NCI-H524 (cell line): ENCODE measurements around the gene DOCK3.
A peak's percentile ranks its signal among the peaks of the same experiment; 100 is the strongest.
"Not testable (repeated sequence)": the region's sequence is repeated elsewhere in the genome, so short reads cannot be mapped to it uniquely, and the experiment has no call there.

Experiments
- DNase-seq, 2 experiments: peaks; one replicate each; lab custom pipeline; 2025; lab: John Stamatoyannopoulos, UW

Gene DOCK3

DNA sequence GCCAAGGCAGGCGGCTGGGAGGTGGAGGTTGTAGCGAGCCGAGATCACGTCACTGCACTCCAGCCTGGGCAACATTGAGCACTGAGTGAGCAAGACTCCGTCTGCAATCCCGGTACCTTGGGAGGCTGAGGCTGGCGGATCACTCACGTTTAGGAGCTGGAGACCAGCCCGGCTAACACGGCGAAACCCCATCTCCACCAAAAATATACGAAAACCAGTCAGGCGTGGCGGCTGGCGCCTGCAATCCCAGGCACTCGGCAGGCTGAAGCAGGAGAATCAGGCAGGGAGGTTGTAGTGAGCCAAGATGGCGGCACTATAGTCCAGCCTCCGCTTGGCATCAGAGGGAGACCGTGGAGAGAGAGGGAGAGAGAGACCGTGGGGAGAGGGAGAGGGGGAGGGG lies 129.6 kb downstream of the DOCK3 start:
- not testable (repeated sequence) for DNase-seq

DNA sequence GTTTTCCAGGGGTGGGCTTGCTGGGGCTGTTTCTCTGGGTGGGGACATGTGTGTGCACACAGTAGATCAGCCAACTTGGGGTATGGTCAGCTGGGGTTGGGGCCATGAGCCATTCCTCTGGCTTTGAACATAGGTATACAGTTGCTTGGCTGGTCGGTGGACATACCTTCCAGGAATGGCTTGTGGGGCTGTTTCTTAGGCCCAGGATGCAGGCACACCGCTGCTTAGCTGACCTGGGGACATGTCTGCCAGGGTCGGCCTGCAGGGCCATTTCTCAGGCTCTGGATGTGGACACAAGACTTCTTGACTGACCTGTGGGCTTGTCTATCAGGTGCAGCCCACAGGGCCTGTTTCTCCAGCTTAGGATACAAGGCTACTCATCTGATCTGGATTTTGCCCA lies 130.6 kb downstream of the DOCK3 start:
- DNase-seq, result no peak

DNA sequence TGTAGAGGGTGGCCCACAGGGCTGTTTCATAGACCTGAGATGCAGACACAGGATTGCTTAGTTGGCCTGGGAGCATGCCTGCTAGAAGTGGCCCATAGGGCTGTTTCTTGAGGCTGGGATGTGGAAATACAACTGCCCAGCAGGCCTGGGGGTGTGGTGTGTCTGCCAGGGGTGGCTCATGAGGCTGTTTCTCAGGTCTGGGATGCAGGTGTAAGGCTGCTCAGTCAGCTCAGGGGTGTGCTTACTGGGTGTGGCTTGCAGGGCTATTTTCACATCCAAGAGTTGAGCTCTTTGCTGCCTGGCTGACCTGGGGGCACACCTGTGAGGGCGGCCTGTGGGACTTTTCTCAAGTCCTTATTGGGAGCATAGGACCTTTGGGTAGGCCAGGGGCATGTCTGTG lies 131.3 kb downstream of the DOCK3 start:
- no peak for DNase-seq

DNA sequence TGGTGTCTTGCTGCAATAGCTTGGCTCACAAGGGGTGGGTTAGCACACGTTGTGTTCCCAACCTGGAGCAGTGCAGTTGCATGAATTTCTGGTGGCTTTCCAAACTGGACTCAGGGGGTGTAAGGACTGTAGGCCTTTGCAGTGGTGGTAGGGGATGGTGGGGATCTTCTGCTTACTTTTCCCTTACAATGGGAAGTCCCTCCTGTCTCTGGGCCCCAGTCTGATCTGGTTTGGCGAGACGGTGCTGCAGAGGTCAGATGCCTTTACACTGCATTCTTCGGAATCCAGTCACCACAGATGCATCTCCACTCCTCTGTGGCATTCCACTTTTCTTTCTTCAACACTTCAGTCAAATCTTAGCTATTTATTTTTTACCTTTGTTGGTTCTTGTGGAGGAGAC lies 132.1 kb downstream of the DOCK3 start:
- no peak for DNase-seq

DNA sequence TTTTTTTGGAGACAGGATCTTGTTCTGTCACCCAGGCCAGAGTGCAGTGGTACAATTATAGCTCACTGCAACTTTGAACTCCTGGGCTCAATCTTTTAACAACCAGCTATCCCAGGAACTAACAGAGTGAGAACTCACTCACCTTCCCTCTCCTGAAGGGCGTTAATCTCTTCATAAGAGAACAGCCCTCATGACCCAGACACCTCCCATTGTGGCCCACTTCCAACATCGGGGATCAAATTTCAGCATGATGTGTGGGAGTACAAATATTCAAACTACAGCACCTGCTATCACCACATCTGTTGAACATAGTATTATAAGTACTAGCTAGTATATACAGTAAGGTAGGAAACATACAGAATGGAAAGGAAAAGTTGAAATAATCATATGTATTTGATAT lies 132.5 kb downstream of the DOCK3 start:
- DNase-seq, result peak; percentile 93 to 96

DNA sequence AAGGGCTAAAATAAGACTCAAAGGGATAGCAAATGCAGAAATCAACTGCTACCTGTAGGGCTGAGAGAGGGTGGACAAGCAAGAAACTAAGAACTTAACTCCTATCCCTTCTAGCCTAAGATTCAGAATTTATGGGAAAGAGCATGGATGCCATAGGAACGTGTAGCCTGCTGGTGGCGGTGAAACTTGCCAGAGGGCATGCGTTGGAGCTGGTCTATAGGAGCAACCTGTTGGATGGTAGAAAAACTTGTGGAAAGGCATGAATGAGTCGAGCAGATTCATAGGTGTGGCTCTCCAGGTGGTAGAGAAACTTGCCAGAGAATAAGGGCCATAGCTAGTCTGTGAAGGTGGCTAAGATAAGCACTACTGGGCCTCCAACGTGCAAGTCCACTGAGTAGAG lies 137.2 kb downstream of the DOCK3 start:
- DNase-seq, result no peak

DNA sequence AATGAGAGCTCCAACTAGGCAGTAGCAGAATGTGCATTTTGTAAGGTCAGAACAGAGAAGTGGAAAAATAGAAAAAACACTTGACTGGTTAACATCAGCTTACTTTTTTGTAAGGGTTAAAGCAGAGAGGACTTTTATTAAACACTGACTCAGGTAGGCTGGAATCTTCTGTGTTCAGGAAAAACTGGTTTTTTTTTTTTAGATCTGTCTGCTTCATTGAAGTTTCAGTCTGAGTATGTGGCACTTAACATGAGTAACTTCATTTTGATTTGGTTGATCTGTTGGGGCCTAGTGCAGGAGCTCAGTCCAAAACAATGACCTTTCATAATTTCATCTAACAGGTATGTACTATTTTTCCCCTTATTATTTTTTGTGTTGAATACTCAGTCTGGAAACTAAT lies 141.1 kb downstream of the DOCK3 start:
- no peak for DNase-seq

DNA sequence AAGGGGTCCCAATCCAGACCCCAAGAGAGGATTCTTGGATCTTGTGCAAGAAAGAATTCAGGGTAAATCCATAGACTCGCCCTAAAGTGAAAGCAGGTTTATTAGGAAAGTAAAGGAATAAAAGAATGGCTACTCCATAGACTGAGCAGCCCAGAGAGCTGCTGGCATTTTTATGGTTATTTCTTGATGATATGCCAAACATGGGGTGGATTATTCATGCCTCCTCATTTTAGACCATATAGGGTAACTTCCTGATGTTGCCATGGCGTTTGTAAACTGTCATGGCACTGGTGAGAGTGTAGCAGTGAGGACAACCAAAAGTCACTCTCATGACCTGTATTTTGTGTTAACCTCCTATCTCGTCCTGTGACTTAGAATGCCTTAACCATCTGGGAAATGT lies 142.2 kb downstream of the DOCK3 start:
- no peak for DNase-seq

DNA sequence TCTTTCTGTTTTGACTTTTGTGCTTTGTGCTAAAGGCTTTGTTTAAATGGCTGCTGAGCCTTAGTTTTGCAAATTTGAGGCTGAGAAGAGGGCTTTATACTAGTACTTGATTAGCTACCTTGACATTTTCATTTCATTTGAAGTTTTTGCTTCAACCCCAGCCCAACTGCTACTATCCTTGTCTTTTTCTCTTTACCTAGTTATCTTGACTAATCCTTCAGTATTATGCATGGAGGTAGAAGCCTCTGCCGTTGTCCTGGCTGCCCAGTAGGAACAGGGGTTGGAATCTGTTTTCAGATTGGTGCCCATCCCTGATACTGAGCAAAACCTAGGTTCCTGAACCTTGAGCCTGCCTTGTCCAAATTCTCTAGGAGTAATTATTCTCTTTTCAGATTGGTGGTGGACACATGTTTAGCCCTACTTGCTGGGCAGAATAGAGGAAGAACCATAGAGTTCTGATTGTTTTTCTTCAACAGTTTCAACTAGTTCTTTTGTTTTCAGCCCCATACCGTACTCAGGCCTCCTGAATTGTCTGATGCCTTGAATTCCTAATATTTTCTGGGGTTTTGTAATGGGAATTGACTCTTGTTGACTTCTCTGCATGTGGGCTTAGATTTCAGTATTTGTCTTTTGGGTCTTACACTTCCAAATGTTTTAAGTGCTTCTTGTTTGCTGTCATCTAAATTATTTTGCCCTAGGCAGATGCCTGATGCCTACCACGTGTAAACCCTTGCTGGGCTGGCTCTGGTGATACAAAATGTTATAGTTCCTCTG lies 143.2 kb downstream of the DOCK3 start:
- no peak for DNase-seq

DNA sequence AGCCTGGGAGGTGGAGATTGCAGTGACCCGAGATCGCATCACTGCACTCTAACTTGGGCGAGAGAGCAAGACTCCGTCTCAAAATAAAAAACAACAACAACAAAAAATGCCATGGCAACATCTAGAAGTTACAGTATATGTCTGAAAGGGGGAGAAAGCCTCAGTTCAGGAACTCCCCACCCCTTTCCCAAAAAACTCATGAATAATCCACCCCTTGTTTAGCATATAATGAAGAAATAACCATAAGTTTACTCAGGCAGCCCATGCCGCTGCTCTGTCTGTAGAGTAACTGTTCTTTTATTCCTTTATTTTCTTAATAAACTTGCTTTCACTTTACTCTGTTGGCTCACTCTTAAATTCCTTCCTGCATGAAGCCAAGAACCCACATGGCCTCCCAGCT lies 145.2 kb downstream of the DOCK3 start:
- no peak for DNase-seq

DNA sequence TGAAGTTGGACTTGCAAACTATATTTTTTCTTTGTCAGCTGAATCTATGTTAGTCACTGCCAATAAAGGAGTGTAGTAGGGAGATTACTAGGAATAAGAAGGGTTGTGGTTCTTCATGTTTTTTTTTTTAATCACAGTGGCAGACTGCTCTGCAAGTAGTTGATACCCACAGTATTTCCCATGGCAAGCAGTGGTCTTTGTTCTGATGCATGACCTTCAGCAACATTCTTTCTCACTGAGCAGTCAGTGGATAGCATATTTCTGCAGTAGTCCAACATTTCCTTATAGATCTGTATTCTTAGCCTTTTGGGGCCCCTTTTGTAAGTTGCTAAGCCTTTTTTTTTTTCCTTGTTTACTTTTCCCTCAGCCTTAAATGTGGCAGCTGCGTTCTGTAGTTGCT lies 151.1 kb downstream of the DOCK3 start:
- DNase-seq, result no peak

DNA sequence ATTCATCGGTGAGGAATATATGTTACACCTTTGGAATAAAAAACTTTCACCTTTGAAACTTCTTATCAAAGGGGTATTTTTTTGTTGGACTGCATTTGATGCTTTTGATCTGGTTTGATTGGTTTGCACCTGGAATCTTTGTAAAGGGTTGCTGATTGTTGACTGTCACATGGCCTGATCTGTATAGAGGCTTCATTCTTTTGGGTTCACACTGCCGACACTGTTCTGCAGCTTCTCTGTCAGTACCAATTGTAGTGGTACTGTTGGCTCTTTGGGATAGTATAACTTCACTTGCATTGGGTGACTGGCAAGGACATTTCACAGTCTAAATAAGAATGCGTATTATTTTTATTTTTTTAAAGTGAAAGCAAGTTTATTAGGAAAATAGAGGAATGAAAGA lies 155.7 kb downstream of the DOCK3 start:
- no peak for DNase-seq

DNA sequence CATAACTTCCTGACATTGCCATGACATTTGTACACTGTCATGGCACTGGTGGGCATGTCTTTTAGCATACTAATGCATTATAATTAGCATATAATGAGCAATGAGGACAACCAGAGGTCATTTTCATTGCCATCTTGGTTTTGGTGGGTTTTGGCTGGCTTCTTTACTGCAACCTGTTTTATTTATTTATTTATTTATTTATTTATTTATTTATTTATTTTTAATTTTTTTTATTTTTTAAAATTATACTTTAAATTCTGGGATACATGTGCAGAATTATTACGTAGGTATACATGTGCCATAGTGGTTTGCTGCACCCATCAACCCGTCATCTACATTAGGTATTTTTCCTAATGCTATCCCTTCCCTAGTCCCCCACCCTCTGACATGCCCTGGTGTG lies 156.3 kb downstream of the DOCK3 start:
- DNase-seq, result not testable (repeated sequence)

DNA sequence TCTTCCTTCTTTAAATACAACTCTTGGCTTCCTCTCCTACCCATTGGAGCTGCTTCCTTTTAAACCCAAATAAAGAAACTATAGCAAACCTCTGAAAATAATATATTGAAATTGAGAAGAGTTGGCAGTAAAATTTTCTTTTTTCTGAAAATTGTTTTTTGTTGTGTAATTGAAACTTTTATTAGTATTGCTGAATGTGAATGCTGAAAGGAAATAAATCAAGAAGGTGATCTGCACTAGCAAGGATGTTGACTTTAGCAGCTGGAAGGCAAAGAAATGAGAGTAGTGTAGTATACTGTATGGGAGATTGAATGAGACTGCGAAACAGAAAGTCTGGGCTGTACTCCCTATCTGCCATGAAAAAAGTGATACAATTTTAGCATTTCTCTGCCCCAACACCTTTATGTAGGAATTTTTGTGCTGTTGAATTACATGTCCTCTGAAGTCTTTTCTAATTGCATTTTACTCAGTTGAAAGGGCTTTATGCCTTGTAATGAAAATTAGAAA lies 166.3 kb downstream of the DOCK3 start:
- DNase-seq, result no peak

DNA sequence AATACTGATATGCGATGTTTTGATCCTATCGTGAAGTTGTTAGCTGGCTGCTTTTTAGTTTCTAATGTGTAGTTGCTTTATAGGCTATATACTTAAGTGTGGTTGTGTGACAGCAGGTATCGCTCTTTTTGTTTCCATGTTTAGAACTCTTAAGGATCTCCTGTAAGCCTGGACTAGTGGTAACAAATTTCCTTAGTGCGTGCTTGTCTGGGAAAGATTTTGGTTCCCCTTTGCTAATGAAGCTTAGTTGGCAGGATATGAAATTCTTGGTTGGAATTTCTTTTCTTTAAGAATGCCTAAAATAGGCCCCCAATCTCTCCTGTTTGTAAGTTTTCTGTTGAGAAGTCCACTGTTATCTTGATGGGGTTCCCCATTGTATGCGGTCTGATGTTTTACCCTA lies 173.6 kb downstream of the DOCK3 start:
- DNase-seq, result no peak

DNA sequence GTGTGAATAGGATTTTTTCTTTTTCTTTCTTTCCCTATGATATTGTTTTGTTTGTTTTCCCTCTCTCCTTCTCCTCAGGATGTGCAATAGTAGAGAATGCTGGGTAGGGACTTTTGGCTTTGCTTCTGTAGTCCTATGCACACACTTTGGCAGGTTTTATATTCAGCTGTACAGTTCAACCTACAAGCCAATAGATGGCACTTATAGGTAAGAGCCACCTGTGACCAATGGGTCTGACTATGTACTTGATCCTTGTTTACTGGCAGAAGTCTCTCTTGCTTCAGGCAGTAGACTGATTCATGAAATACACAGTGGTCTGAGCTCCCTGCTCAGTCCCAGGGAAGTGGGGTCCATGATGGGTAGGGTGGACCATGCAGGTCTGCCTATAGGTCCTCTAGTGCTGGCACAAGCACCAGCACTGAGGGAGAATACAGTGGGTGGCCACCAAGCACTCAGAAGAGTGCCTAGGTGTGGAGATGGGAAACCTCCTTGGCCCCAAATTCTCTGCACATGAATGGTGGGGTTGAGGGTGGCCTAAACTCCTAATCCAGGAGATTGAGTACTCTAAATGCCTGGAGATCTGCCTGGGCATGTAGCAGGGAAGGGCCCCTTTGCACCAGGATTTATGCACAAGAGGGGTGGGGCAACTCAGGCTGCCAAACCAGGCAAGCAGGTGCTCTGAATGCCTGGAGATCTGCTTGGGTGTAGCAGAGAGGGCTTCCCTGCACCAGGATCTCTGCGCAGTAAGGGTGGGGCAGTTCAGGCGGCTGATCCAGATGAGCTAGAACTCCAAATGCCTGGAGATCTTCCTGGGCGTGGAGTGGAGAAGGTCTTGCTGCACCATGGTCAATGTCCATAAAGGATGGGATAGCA lies 176.1 kb downstream of the DOCK3 start:
- DNase-seq, result no peak

DNA sequence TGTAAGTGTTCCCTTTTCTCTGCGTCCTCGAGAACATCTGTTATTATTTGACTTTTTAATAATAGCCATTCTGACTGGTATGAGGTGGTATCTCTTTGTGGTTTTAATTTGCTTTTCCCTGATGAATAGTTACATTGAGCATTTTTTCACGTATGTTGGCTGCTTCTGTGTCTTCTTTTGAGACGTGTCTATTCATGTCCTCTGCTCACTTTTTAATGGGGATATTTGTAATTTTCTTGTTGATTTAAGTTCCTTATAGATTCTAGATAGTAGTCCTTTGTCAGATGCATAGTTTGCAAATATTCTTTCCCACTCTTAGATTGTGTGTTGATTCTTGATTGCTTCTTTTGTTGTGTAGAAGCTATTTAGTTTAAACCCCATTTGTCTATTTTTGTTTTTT lies 179.2 kb downstream of the DOCK3 start:
- no peak for DNase-seq

DNA sequence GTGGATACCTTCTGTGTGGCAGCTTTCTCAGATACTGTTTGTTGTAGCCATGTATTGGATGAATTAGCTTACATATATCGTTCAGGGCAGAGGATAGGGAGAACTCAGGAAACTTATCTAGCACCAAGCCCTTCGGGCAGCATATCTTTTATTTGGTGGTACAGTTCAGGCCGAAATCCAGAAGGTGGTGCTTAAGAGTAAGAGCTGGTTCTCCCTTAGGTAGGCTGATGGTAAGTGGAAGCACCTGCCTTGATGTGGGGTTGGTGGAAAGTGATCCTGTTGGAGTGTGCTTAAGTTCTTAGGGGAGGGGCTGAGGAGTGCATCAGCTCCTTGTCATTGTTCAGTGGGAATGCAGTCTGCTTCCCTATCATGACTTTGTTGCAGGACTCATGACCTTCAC lies 187.5 kb downstream of the DOCK3 start:
- DNase-seq, result peak in 1 of 2 experiments; percentile 73

DNA sequence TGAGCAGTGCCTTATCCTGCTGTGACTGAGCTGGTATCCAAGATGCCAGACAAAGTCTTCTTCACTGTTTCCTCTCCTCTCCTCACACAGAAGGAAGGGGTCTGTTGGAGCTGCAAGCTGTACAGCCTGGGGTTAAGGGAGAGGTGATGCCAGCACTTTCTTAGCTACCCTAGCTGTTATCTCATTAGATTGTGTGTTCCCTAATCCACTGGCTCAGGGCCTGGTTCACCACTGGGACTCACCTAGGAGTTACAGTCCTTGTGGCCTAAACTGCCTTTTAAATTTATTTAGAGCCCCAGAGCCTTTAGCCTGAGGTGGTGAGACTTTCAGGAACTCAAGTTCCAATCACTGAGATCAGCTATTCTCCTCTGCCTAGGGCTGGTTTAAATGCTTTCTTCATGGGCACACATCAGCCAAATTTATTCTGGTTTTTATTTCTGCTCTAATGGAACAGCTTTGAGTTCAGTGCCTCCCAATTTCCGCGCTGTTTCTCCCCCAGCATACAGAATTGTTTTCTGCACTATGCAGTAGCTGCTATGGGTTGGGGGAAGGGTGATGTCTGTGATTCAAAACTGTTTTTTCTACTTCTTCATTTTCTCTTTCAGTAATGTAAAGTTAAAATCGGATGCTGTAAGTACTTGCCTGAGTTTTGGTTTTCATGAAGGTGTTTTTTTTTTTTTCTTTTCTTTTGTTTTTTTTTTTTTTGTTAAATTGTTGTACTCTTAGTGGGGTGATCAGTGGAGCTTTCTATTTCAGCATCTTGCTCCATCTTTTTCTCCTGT lies 198.8 kb downstream of the DOCK3 start:
- no peak for DNase-seq

DNA sequence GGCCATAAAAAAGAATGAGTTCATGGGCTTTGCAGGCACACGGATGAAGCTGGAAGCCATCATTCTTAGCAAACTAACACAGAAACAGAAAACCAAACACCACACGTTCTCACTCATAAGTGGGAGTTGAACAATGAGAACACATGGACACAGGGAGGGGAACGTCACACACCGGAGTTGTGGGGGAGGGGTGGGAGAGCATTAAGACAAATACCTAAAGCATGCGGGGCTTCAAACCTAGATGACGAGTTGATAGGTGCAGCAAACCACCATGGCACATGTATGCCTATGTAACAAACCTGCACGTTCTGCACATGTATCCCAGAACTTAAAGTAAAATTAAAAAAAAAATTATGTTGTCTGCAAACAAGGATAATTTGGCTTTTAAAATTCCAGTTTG lies 200.1 kb downstream of the DOCK3 start:
- not testable (repeated sequence) for DNase-seq

DNA sequence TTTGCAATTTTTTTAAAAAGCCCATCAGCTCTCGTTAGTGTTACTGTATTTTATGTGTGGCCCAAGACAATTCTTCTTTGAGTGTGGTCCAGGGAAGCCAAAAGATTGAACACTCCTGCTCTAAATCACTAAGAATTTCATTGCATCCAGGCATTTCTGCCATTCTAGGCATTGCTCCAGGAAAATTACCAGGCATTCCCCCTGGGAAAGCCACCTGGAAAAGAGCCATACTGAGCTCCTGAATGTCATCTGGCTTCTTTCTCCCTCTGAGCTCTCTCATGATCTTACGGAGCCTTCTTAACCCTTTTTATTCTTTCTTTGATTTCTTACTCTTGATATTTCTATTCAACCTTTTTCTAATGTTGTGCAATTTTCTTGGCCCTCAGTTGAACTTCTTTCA lies 202.2 kb downstream of the DOCK3 start:
- peak in 1 of 2 experiments; percentile 7 for DNase-seq

DNA sequence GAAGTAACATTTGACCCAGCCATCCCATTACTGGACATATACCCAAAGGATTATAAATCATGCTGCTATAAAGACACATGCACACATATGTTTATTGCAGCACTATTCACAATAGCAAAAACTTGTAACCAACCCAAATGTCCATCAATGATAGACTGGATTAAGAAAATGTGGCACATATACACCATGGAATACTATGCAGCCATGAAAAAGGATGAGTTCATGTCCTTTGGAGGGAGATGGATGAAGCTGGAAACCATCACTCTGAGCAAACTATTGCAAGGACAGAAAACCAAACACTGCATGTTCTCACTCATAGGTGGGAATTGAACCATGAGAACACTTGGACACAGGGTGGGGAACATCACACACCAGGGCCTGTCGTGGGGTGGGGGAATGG lies 208.0 kb downstream of the DOCK3 start:
- DNase-seq, result not testable (repeated sequence)
